ENCODE results near the gene HSPA5.
"Not testable (repeated sequence)": the region's sequence is repeated elsewhere in the genome, so short reads cannot be mapped to it uniquely, and the experiment has no call there.

Gene HSPA5

DNA sequence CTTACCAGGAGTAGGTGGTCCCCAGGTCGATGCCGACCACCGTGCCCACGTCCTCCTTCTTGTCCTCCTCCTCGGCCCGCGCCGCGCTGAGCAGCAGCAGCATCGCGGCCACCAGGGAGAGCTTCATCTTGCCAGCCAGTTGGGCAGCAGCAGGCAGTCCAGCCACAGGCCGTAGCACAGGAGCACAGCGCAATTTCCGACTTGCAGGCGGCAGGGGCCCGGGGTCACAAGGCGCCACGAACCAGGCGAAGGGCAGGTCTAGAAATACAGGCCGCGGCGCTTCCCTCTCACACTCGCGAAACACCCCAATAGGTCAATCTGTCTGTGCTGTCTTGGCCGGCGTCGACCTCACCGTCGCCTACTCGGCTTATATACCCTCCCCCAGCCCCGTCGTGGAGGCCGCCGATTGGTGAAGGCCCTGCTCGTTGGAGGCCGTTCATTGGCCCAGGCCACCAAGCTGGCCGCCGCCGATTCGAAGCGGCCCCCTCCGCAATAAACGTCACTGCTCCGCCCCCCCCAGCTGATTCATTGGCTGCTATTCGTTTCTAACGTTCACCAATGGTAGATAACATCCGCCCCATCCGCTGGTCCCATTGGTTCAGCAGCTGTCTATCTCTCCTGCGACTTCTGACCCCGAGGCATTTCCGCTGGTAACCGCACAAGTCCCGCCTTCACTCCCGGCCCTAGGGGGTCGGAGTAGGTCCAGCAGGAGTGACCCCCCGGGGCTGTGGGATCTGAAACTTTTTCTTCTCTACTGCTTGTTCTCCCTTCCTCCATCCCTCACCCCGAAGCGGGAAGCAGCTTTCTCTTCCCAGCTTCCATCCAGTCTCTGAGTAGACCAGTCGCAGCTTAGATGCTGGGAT lies at the start of gene HSPA5:
HSPA5 (minus strand) TSS at position 344 of the 863 bp plus-strand sequence; CDS start at position 127, 217 bp downstream.
- Mint-ChIP-seq H3K27me3 (no peaks in the 10 kb centered on the region), H3K27ac (peak within 1 kb of the TSS; percentile 100), H3K4me1 (ENCODE audit: low read depth) (peaks cover 31% of the 10 kb centered on the region), H3K4me3 (peak within 1 kb of the TSS; percentile 96), H3K36me3 (ENCODE audit: low read depth) (peaks cover 60% of the 10 kb centered on the region), H3K9me3 (no peaks in the 10 kb centered on the region)
- intact Hi-C loops (cut with micrococcal nuclease), result loop anchor here (1.0 kb wide), 2 partner anchors 20 to 52 kb away; partner anchors contain the start of genes GAPVD1 and PPP6C

DNA sequence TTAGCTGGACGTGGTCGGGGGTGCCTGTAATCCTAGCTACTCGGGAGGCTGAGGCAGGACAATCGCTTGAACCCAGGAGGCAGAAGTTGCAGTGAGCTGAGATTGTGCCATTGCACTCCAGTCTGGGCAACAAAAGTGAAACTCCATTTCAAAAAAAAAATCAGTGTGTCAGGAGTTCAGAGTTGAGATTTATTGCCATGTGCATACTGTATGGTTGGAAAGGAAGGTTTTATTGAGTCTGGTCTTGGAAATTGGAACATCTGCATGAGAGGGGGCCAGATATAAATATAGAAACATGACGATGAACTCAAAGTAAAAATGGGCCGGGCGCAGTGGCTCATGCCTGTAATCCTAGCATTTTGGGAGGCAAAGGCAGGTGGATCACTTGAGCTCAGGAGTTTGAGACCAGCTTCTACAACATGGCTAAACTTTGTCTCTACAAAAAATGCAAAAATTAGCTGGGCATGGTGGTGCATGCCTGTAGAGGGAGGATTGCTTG lies 45.8 kb upstream of the HSPA5 start:
- peak overlapping the region; percentile 11 for H3K27ac Mint-ChIP-seq
- H3K4me1 Mint-ChIP-seq (ENCODE audit: low read depth); intact Hi-C loops (cut with micrococcal nuclease); H3K4me3 Mint-ChIP-seq; H3K27me3 Mint-ChIP-seq; H3K9me3 Mint-ChIP-seq: not testable (repeated sequence)
- peaks cover 14% of the 10 kb centered on the region for H3K36me3 Mint-ChIP-seq (ENCODE audit: low read depth)

DNA sequence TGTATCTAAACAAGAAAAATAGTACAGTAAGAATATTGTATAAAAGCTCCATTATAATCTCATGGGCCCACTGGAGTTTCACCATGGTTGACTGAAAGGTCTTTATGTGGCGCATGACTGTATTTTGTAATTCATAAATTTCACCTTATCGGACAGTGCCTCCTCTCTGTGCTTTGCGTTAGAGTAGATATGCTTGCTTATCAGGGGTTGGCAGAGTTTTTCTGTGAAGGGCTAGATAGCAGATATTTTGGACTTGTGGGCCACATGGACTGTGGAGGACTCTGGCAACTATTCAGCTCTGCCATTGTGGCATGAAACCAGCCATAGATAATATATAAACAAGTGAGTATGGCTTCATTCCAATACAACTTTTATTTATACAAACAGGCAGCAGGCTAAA lies 43.7 kb upstream of the HSPA5 start:
- no peaks in the 10 kb centered on the region for H3K4me1 Mint-ChIP-seq (ENCODE audit: low read depth)
- no peak overlapping the region for H3K27ac Mint-ChIP-seq
- H3K9me3 Mint-ChIP-seq, result no peaks in the 10 kb centered on the region
- no peaks in the 10 kb centered on the region for H3K27me3 Mint-ChIP-seq
- peaks cover 14% of the 10 kb centered on the region for H3K36me3 Mint-ChIP-seq (ENCODE audit: low read depth)
- no peak overlapping the region for H3K4me3 Mint-ChIP-seq
- intact Hi-C loops (cut with micrococcal nuclease), result no loop called here

DNA sequence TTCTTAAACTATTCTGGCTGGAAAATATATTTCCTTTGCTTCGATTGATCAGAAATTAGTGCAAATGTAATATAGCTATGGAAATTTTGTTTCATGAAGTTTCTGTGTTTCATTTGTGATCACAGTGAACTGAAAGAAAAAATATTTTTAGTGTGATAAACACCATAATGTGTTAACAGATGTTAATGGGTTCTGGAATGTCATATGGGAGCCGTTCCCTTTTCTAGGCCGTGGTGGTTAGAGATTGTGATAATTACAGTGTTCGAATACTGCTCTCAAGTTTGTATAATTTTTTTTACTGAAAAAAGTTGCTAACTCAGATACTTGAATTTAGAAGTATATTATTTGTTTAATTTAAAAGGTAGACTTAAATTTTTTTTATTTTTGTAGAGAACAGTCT lies 39.8 kb upstream of the HSPA5 start:
- H3K27ac Mint-ChIP-seq, result no peak overlapping the region
- H3K36me3 Mint-ChIP-seq (ENCODE audit: low read depth), result peaks cover 22% of the 10 kb centered on the region
- H3K4me1 Mint-ChIP-seq (ENCODE audit: low read depth), result no peaks in the 10 kb centered on the region
- H3K9me3 Mint-ChIP-seq, result no peaks in the 10 kb centered on the region
- intact Hi-C loops (cut with micrococcal nuclease), result no loop called here
- no peak overlapping the region for H3K4me3 Mint-ChIP-seq
- H3K27me3 Mint-ChIP-seq, result no peaks in the 10 kb centered on the region

DNA sequence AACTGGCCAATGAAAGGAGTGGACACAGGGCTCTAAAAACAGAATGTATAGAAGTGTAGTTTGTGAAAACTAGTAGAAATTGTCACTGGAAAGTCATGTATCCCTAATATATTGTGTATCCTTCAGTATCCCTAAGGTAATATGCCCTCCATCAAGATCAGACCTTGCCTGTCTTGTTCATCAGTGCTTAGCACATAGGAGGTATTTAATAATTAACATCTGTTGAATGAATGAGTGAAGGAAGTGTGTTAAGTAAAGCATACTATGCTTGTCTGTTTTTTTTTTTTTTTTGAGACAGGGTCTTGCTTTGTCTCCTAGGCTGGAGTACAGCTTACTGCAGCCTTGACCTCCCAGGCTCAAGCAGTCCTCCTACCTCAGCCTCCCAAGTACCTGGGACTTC lies 36.3 kb upstream of the HSPA5 start:
- peaks cover 14% of the 10 kb centered on the region for H3K4me1 Mint-ChIP-seq (ENCODE audit: low read depth)
- peaks cover 15% of the 10 kb centered on the region for H3K36me3 Mint-ChIP-seq (ENCODE audit: low read depth)
- no peak overlapping the region for H3K27ac Mint-ChIP-seq
- no peaks in the 10 kb centered on the region for H3K9me3 Mint-ChIP-seq
- intact Hi-C loops (cut with micrococcal nuclease), result loop anchor here (5.0 kb wide), 1 partner anchor 40 kb away; no protein-coding TSS in a partner anchor
- no peak overlapping the region for H3K4me3 Mint-ChIP-seq
- no peaks in the 10 kb centered on the region for H3K27me3 Mint-ChIP-seq

DNA sequence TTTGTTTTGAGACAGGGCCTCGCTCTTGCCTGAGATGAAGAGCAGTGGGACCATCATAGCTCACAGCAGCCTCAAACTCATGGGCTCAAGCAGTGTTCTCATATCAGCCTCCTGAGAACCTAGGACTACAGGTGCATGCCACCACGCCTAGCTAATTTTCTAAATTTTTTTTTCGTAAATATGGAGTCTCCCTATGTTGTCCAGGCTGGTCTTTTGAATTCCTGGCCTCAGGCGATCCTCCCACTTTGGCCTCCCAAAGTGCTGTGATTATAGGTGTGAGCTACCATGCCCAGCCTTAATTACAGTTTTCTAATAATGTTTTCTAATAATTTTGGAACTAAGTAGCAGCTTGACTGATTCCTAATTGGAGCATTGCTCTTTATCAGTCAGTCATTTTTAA lies 35.6 kb upstream of the HSPA5 start:
- Mint-ChIP-seq H3K27ac (no peak overlapping the region), H3K27me3 (no peaks in the 10 kb centered on the region), H3K9me3 (no peaks in the 10 kb centered on the region), H3K4me3 (no peak overlapping the region), H3K36me3 (ENCODE audit: low read depth) (peaks cover 17% of the 10 kb centered on the region), H3K4me1 (ENCODE audit: low read depth) (peaks cover 18% of the 10 kb centered on the region)
- intact Hi-C loops (cut with micrococcal nuclease), result loop anchor here (5.0 kb wide), 1 partner anchor 39 kb away; no protein-coding TSS in a partner anchor

DNA sequence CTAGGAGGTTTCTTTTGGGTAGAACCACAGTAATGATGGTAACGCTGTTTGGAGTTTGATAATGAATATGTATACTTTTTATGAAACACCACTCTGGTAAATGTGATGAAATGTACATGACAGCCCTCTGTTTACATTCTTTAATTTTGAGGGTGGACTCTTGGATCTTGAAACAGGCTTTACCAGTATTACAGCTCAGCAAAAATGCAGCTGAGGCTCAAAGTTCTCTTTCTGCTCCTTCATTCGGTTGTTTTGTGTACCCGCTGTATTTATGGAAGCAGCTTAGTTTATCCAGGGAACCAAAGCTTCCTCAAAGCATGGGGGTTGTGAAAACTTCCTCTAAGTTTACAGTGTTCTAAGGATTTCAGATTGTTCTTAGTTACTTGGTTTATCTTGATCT lies 31.6 kb upstream of the HSPA5 start:
- Mint-ChIP-seq H3K4me1 (ENCODE audit: low read depth) (peaks cover 34% of the 10 kb centered on the region), H3K27me3 (no peaks in the 10 kb centered on the region), H3K9me3 (no peaks in the 10 kb centered on the region), H3K27ac (peak overlapping the region; percentile 72), H3K4me3 (no peak overlapping the region), H3K36me3 (ENCODE audit: low read depth) (peaks cover 40% of the 10 kb centered on the region)
- intact Hi-C loops (cut with micrococcal nuclease), result loop anchor here (1.0 kb wide), 1 partner anchor 9 kb away; no protein-coding TSS in a partner anchor

DNA sequence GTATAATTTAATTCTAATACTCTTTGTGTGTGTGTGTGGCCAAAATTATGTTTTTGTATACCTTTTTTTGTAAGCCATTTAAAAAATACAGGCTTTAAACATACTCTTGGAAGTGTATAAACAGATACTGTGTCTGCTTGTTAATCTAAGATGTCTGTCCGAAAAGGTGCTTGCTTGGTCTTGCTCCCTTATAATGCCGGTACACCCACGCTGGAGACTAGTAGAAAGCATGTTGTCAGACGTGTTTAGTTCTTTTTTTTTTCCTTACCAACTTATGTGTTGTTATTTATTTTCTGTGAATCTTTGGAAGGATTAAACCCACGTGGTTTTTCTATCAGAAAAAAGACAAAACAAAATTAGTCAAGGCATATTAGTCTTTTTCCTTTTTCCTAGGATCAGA lies 29.9 kb upstream of the HSPA5 start:
- no peaks in the 10 kb centered on the region for H3K9me3 Mint-ChIP-seq
- no peak overlapping the region for H3K4me3 Mint-ChIP-seq
- H3K27ac Mint-ChIP-seq, result peak overlapping the region; percentile 72
- intact Hi-C loops (cut with micrococcal nuclease), result loop anchor here (2.0 kb wide), 1 partner anchor 70 kb away; the partner anchor contains the start of gene RABEPK
- H3K27me3 Mint-ChIP-seq, result no peaks in the 10 kb centered on the region
- H3K4me1 Mint-ChIP-seq (ENCODE audit: low read depth), result peaks cover 34% of the 10 kb centered on the region
- peaks cover 54% of the 10 kb centered on the region for H3K36me3 Mint-ChIP-seq (ENCODE audit: low read depth)

DNA sequence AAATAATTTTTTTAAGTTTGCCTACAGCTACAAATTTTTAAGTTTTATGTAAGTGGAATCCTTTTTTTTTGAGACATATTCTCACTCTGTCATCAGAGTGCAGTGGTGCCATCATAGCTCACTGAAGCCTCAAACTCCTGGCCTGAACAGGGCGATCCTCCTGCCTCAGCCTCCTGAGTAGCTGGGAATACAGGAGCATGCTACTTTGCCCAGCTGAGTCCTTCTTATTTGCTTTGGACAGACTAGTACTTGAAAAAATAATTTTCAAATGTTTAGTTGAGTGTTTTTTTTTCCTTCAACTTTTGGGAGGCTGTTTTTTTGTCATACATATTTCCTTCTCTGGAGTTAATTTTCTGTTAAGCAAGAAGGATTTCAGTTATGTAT lies 27.9 kb upstream of the HSPA5 start:
- no peak overlapping the region for H3K27ac Mint-ChIP-seq
- peaks cover 45% of the 10 kb centered on the region for H3K4me1 Mint-ChIP-seq (ENCODE audit: low read depth)
- H3K36me3 Mint-ChIP-seq (ENCODE audit: low read depth), result peaks cover 74% of the 10 kb centered on the region
- no peaks in the 10 kb centered on the region for H3K9me3 Mint-ChIP-seq
- H3K4me3 Mint-ChIP-seq, result no peak overlapping the region
- intact Hi-C loops (cut with micrococcal nuclease), result no loop called here
- no peaks in the 10 kb centered on the region for H3K27me3 Mint-ChIP-seq

DNA sequence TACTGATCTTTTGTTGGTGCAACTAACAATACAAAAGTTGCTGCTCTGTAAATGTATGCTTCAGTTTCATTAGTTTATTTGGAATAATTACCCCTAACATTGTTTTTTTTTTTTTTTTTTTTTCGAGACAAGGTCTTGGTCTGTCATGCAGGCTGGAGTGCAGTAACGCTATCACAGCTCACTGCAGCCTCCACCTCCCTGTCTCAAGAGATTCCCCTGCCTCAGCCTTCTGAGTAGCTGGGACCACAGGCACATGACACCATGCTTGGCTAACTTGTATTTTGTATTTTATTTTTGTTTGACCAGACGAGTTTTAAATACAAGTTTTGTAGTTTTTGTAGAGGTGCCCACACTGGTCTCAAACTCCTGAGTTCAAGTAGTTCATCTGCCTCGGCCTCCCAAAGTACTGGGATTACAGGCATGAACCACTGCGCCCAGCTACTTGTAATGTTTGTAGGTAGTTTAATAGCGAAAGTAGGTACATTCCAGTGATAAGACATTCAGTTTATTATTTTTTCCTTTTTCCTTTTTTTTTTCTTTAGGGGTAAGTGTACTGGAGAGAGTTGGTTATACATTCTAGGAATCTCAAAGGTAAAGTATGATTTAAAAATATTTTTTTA lies 27.4 kb upstream of the HSPA5 start:
- Mint-ChIP-seq H3K4me1 (ENCODE audit: low read depth) (peaks cover 47% of the 10 kb centered on the region), H3K27ac (no peak overlapping the region), H3K36me3 (ENCODE audit: low read depth) (peaks cover 79% of the 10 kb centered on the region)

DNA sequence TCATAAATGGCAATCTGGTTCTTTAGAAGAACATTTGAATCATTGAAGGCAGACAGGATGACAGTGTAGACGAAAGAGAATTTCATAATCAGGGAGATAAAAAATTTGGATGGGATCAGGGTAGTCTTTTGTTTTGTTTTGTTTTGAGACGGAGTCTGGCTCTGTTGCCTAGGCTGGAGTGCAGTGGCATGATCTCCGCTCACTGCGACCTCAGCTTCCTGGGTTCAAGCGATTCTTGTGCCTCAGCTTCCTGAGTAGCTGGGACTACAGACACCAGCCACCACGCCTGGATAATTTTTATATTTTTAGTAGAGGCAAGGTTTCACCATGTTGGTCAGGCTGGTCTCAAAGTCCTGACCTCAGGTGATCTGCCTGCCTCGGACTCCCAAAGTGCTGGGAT lies 22.9 kb upstream of the HSPA5 start:
- intact Hi-C loops (cut with micrococcal nuclease); H3K4me3 Mint-ChIP-seq; H3K27me3 Mint-ChIP-seq; H3K27ac Mint-ChIP-seq; H3K9me3 Mint-ChIP-seq: not testable (repeated sequence)
- Mint-ChIP-seq H3K36me3 (ENCODE audit: low read depth) (peaks cover 62% of the 10 kb centered on the region), H3K4me1 (ENCODE audit: low read depth) (peaks cover 61% of the 10 kb centered on the region)

More for the DNA sequence above, 27.4 kb upstream of the HSPA5 start:
- intact Hi-C loops (cut with micrococcal nuclease), result no loop called here
- H3K27me3 Mint-ChIP-seq, result no peaks in the 10 kb centered on the region
- no peak overlapping the region for H3K4me3 Mint-ChIP-seq
- H3K9me3 Mint-ChIP-seq, result no peaks in the 10 kb centered on the region

DNA sequence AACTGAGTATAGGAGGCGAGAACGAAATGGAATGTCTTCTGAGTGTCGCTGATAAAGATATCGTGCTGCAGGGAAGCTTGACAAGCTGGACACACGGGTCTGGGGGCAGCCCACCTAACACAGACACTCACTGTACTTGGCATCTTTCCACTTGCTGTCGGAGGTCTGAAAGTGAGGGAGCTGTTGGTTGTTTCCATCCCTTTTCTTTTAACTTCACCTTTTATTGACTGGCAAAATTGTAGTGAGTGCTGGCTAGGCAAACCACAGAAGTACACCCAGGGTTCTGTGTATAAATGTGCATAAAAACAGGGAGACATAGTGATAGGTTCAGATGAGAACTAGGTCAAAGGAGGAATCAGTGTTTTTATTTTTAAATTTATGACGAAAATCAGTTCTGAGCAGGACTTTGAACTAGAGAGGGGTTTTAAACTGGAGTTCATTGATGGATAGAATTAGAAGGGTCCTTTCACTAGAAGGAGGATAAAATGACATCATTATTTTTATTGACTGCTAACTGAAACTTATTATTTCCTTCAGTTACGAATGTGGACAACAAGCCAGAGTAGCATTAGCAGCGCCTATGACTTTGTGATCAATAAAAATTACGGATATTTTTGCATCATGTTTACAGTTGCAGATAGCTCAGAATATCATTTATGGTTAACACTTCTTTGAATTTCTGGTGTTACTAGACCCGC lies 21.3 kb upstream of the HSPA5 start:
- Mint-ChIP-seq H3K4me1 (ENCODE audit: low read depth) (peaks cover 69% of the 10 kb centered on the region), H3K4me3 (peak overlapping the region; percentile 100), H3K27ac (peak overlapping the region; percentile 93), H3K36me3 (ENCODE audit: low read depth) (peaks cover 49% of the 10 kb centered on the region), H3K9me3 (no peaks in the 10 kb centered on the region), H3K27me3 (no peaks in the 10 kb centered on the region)
- intact Hi-C loops (cut with micrococcal nuclease), result no loop called here

DNA sequence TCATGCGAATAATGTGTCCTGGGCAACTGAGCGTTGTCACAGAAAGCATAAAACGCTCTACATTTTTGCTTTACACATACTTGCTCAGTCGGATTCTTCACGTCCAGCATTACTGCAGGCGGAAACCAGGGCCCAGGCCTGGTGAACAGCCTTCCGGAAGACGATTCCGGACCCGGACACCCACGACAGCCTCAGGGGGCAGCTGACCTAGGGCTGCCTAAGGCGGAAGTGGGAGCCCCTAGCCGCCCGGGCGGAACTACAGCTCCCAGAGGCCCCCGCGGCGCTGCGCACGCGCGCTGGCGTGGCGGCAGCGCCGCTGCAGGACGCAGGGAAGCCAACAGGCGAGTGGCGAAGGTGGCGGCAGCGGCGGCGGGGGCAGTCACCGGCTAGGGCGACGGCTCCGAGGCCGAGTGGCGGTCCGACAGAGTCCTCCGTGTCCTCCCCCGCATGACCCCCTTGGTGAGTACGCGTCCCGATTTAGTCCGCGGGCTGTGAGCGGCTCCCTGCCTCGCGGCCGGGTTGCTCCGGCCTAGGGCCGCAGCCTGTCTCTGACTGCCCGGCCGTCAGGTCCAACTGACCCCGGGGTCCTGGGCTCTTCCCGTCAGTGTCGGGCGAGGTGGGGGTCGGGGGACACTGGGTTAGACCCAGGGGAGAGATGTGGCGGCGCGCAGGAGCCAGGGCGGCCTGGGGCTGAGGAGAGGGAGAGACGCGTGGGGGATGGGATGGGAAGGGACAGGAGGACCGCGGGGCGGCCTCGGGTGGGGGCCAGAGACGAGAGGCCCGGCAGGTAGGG lies 20.6 kb upstream of the HSPA5 start, which contains the start of gene GAPVD1:
GAPVD1 (plus strand) TSS at position 326 of the 793 bp plus-strand sequence. CDS start 37,096 bp downstream, outside the sequence.
- Mint-ChIP-seq H3K4me1 (ENCODE audit: low read depth) (peaks cover 76% of the 10 kb centered on the region), H3K4me3 (peak within 1 kb of the TSS; percentile 100), H3K9me3 (no peaks in the 10 kb centered on the region), H3K27ac (peak within 1 kb of the TSS; percentile 93), H3K27me3 (no peaks in the 10 kb centered on the region), H3K36me3 (ENCODE audit: low read depth) (peaks cover 42% of the 10 kb centered on the region)
- intact Hi-C loops (cut with micrococcal nuclease), result loop anchor here (1.0 to 2.0 kb wide), 2 partner anchors 20 to 61 kb away; partner anchors contain the start of genes HSPA5 and RABEPK

Measured in dendritic cell treated with granulocyte-macrophage colony-stimulating factor and Interleukin-4, amounts not matched to agents 40 ng/mL and 50 ng/mL, for 4 days (primary cell).